Endothelial cell of umbilical vein (primary cell): Measurements from ENCODE around the gene CNIH2. TPM values are rescaled to one million over a fixed set of nuclear protein-coding genes. Genes with fewer than 3 reads are reported as not detected.

ENCODE experiments used
- BruUV-seq: library from RNA; stranded (reverse); fragments of 400-500 nt; replicated peaks from 2 replicates; lab custom pipeline; 2021; lab: Mats Ljungman, UMichigan
- CTCF ChIA-PET: fragments of 300-600, 350-600 bp; sonication (Branson Sonifier 250); formaldehyde crosslinking; loops from one replicate; lab custom pipeline; 2021; ENCODE audit warnings: antibody characterized with exemption, inconsistent platforms; lab: Charles Lee
- POLR2A ChIA-PET: fragments of 300-600, 350-600 bp; sonication (Branson Sonifier 250); formaldehyde crosslinking; loops from one replicate; lab custom pipeline; 2021; ENCODE audit warnings: antibody characterized with exemption, inconsistent platforms; lab: Charles Lee
- DNase-seq: peaks from one replicate; pipeline ENCODE4 v3.0.0-alpha.2; 2011; ENCODE audit warnings: low read depth, low spot score
- FAIRE-seq: peaks from 2 replicates; lab custom pipeline; 2011; peaks lifted over from hg19 to GRCh38; lab: Jason Lieb, UNC
- H2AFZ ChIP-seq: 2 replicates; pipeline ENCODE4 v1.6.0; 2012; ENCODE audit warnings: low read depth, low read length, control low read depth, inconsistent platforms
- H3K27ac ChIP-seq: 2 replicates; pipeline ENCODE4 v1.5.1; 2011; ENCODE audit warnings: low read depth, mild to moderate bottlenecking, control low read depth, low read length, moderate library complexity; ENCODE audit not compliant: insufficient read depth
- H3K27me3 ChIP-seq, 2 experiments: 2 replicates each; pipeline versions ENCODE4 v1.6.0 to v1.6.1; 2011; ENCODE audit warnings: low read length in 2 of 2, mixed read lengths in 1 of 2; ENCODE audit not compliant: control insufficient read depth in 2 of 2, insufficient read depth in 2 of 2
- H3K36me3 ChIP-seq, 2 experiments: 2 replicates in 1 of 2; 3 replicates in 1 of 2; pipeline ENCODE4 v1.5.1; 2011; ENCODE audit warnings: low read length in 2 of 2, mild to moderate bottlenecking in 1 of 2, moderate library complexity in 1 of 2; ENCODE audit not compliant: control insufficient read depth in 2 of 2, insufficient read depth in 2 of 2; ENCODE audit errors: extremely low read depth in 1 of 2
- H3K4me1 ChIP-seq: 3 replicates; pipeline ENCODE4 v1.5.1; 2011; ENCODE audit warnings: mild to moderate bottlenecking, low read length; ENCODE audit not compliant: control insufficient read depth, insufficient read depth; ENCODE audit errors: extremely low read depth
- H3K4me2 ChIP-seq: 2 replicates; pipeline ENCODE4 v1.6.1; 2011; ENCODE audit warnings: low read length, control low read depth, mixed read lengths; ENCODE audit not compliant: insufficient read depth
- H3K4me3 ChIP-seq, 3 experiments: fragments of 200-600 bp in 1 of 3; sonication (generic), shearing (Covaris generic) in 1 of 3; replicated peaks in 1 of 3; 2 replicates each; pipeline ENCODE4 v1.5.1; 2011 to 2016; ENCODE audit warnings: control low read depth in 3 of 3, low read length in 3 of 3, mild to moderate bottlenecking in 2 of 3, inconsistent platforms in 1 of 3, low read depth in 1 of 3, moderate library complexity in 1 of 3; ENCODE audit not compliant: insufficient read depth in 1 of 3
- H3K79me2 ChIP-seq: 2 replicates; pipeline ENCODE4 v1.6.0; 2012; ENCODE audit warnings: low read length, inconsistent platforms; ENCODE audit not compliant: control insufficient read depth, insufficient read depth
- H3K9ac ChIP-seq: replicated peaks from 2 replicates; pipeline ENCODE3; 2011; ENCODE audit warnings: low read length, control low read depth; ENCODE audit not compliant: insufficient read depth; ENCODE audit errors: extremely low read depth
- H3K9me1 ChIP-seq: replicated peaks from 3 replicates; pipeline ENCODE4 v1.6.0; 2011; ENCODE audit warnings: mild to moderate bottlenecking, low read length; ENCODE audit not compliant: control insufficient read depth, insufficient read depth; ENCODE audit errors: extremely low read depth
- H3K9me3 ChIP-seq: replicated peaks from 2 replicates; pipeline ENCODE4 v1.5.1; 2012; ENCODE audit warnings: low read length, inconsistent platforms; ENCODE audit not compliant: control insufficient read depth, insufficient read depth
- H4K20me1 ChIP-seq: replicated peaks from 2 replicates; pipeline ENCODE3; 2011; ENCODE audit warnings: mild to moderate bottlenecking, low read length; ENCODE audit not compliant: control insufficient read depth, insufficient read depth; ENCODE audit errors: extremely low read depth
- FOS ChIP-seq: IDR thresholded peaks from 2 replicates; pipeline ENCODE4 v1.6.1; 2011; ENCODE audit warnings: mild to moderate bottlenecking, low read length, moderate library complexity, borderline replicate concordance; ENCODE audit not compliant: insufficient read depth
- GATA2 ChIP-seq: IDR thresholded peaks from 2 replicates; pipeline ENCODE4 v1.7.0; 2011; ENCODE audit warnings: low read depth, mild to moderate bottlenecking, moderate library complexity, mixed read lengths, low read length; ENCODE audit not compliant: insufficient read length, insufficient read depth
- dilution Hi-C: fragments of 300-500 bp; cut with MboI; formaldehyde crosslinking; loops from one replicate; pipeline ENCODE4 v1.15.0; 2019; ENCODE audit warnings: low sequenced_read_pairs; ENCODE audit not compliant: extremely low pct_ligation_motif_present
- intact Hi-C: fragments of 100-400 bp; cut with micrococcal nuclease; formaldehyde crosslinking; loops from one replicate; pipeline ENCODE4 v1.10.0; 2022
- polyA plus RNA-seq, 4 experiments: library from polyadenylated mRNA; depleted of rRNA in 3 of 4; stranded (reverse) in 3 of 4; unstranded in 1 of 4; fragments of >200 nt; gene quantifications; 2 replicates each; pipeline versions ENCODE4 v1.2.1 to v1.2.3, GENCODE V29; 2011 to 2012; ENCODE audit warnings: missing spikeins in 1 of 4
- total RNA-seq: library from RNA; stranded (reverse); gene quantifications from 2 replicates; pipeline ENCODE4 v1.2.3, GENCODE V29; 2021
- TF ChIP-seq, protein P1 (sequence below), 2 donors: IDR thresholded peaks; 1 replicate in 1 of 2; 2 replicates in 1 of 2; pipeline ENCODE4 v1.5.1; 2011; ENCODE audit warnings: low read length in 2 of 2, mild to moderate bottlenecking in 2 of 2, moderate library complexity in 2 of 2, control low read depth in 1 of 2, inconsistent platforms in 1 of 2, low read depth in 1 of 2; ENCODE audit not compliant: insufficient read depth in 1 of 2; ENCODE audit errors: extremely low read depth in 1 of 2

Gene CNIH2
- total and polyA plus RNA-seq, 2 donors (not counting 3 experiments of a cell fraction or from before 2014, with no cell fraction given) = 0.46 to 1.2 TPM

DNA sequence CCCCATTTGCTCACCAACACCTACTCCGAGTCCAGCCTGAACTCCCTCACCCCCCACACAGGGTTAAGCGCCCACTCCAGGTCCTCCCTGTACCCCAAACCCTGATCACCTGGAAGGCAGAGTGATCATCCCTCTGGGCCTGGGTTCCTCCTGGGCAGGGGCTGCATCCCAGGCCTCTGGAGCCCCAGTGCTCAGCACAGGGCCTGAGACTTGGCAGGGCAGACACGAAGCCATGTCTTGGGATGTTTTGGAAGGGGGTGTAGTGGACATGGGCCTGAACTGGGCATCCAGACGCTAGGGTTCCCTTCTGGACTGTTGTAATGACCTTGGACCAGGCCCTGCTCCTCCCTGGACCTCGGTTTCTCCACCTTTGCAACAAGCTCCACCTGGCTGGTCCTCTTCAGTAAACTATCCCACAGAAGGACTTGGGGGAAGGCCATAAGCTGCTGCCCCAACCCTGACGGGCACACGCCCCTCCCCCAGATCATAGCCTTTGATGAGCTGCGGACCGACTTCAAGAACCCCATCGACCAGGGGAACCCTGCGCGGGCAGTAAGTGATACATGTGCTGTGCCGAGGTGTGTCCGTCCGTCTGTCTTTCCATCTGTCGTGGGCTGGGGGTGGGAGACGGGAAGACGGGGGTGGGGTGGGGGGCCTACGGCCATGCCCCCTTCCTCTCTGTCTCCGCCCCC, 3.9 kb downstream of the CNIH2 start:
- Histone ChIP-seq H3K36me3 (peaks cover 0 to 7% of the 10 kb centered on the region in 2 experiments), H3K4me2 (no peak overlapping the region), H4K20me1 (no peaks in the 10 kb centered on the region), H3K9me3 (no peaks in the 10 kb centered on the region), H3K27ac (no peak overlapping the region), H3K27me3 (peaks cover 0 to 4% of the 10 kb centered on the region in 2 experiments), H3K4me3 (no peak overlapping the region), H3K9me1 (no peaks in the 10 kb centered on the region), H2AFZ (no peak overlapping the region), H3K9ac (no peak overlapping the region), H3K79me2 (no peaks in the 10 kb centered on the region), H3K4me1 (no peaks in the 10 kb centered on the region)
- intact Hi-C loops = loop anchor here (1.0 kb wide), 1 partner anchor 60 kb away; no protein-coding TSS in a partner anchor
- FAIRE-seq = no peak
- POLR2A ChIA-PET = no interaction called here
- BruUV-seq = no TSS peak
- CTCF ChIA-PET = interaction anchor here (0.7 to 3.2 kb wide), 13 partner anchors 9 to 104 kb away, joined by 3 to 53 read pairs (median 7); partner anchors contain the start of genes CD248, RAB1B, RIN1 and TMEM151A
- dilution Hi-C loops = no loop called here
- DNase-seq = no peak
- TF ChIP-seq GATA2 (no peak), FOS (no peak)
- TF ChIP-seq, protein P1, sequence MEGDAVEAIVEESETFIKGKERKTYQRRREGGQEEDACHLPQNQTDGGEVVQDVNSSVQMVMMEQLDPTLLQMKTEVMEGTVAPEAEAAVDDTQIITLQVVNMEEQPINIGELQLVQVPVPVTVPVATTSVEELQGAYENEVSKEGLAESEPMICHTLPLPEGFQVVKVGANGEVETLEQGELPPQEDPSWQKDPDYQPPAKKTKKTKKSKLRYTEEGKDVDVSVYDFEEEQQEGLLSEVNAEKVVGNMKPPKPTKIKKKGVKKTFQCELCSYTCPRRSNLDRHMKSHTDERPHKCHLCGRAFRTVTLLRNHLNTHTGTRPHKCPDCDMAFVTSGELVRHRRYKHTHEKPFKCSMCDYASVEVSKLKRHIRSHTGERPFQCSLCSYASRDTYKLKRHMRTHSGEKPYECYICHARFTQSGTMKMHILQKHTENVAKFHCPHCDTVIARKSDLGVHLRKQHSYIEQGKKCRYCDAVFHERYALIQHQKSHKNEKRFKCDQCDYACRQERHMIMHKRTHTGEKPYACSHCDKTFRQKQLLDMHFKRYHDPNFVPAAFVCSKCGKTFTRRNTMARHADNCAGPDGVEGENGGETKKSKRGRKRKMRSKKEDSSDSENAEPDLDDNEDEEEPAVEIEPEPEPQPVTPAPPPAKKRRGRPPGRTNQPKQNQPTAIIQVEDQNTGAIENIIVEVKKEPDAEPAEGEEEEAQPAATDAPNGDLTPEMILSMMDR (IDR thresholded peaks at IDR 0.05; ENCODE audit: extremely low read depth in 1 of 2, insufficient read depth in 1 of 2, low read depth in 1 of 2, low read length in 2 of 2) = no peak
